ENCODE data around the gene ARL10.
A peak's percentile ranks its signal among the peaks of the same experiment; 100 is the strongest.
"Not testable (repeated sequence)": the region's sequence is repeated elsewhere in the genome, so short reads cannot be mapped to it uniquely, and the experiment has no call there.

The ARL10 gene

GRCh38 chr5:176389135-176390123 is 24.1 kb downstream of the ARL10 start:
- DNase-seq: no peak

GRCh38 chr5:176391479-176391878 is 26.2 kb downstream of the ARL10 start:
- no peak for DNase-seq

GRCh38 chr5:176391999-176392398 is 26.7 kb downstream of the ARL10 start:
- no peak for DNase-seq

- DNase-seq: no peak
Measured at GRCh38 chr5:176392526-176392925, 27.2 kb downstream of the ARL10 start.

- no peak for DNase-seq
Measured at GRCh38 chr5:176394096-176394495, 28.8 kb downstream of the ARL10 start.

- DNase-seq: no peak
Measured at GRCh38 chr5:176394881-176395675, 29.8 kb downstream of the ARL10 start.

GRCh38 chr5:176396330-176396729 is 31.0 kb downstream of the ARL10 start:
- DNase-seq: peak; percentile 8

GRCh38 chr5:176397736-176398420 is 32.6 kb downstream of the ARL10 start:
- DNase-seq: no peak

- DNase-seq: no peak
Measured at GRCh38 chr5:176400382-176401156, 35.3 kb downstream of the ARL10 start.

- DNase-seq: no peak
Measured at GRCh38 chr5:176401281-176402205, 36.3 kb downstream of the ARL10 start.

GRCh38 chr5:176405656-176406435 is 40.6 kb downstream of the ARL10 start:
- no peak for DNase-seq

- DNase-seq: no peak
Measured at GRCh38 chr5:176406436-176407052, 41.3 kb downstream of the ARL10 start.

- DNase-seq: no peak
Measured at GRCh38 chr5:176407456-176408251, 42.4 kb downstream of the ARL10 start.

GRCh38 chr5:176408252-176408573 is 42.9 kb downstream of the ARL10 start:
- DNase-seq: not testable (repeated sequence)

GRCh38 chr5:176408590-176408989 is 43.3 kb downstream of the ARL10 start:
- no peak for DNase-seq

- DNase-seq: no peak
Measured at GRCh38 chr5:176409765-176410164, 44.5 kb downstream of the ARL10 start.

- no peak for DNase-seq
Measured at GRCh38 chr5:176410486-176411180, 45.3 kb downstream of the ARL10 start.
